SU-DHL-6 (cell line): ENCODE measurements around the gene PRDM10.

Source experiments
- CTCF ChIP-seq: fragments of 200-600 bp; sonication (generic); IDR thresholded peaks from one replicate; pipeline ENCODE4 v1.5.1; 2017; ENCODE audit warnings: antibody characterized with exemption, mild to moderate bottlenecking, low read length, moderate library complexity; ENCODE audit not compliant: insufficient read depth, poor library complexity, severe bottlenecking
- EZH2phosphoT487 ChIP-seq: fragments of 200-600 bp; sonication (generic), shearing (Covaris generic); conservative IDR thresholded peaks from 2 replicates; pipeline ENCODE4 v1.6.1; 2018; ENCODE audit warnings: mild to moderate bottlenecking, antibody characterized with exemption, low read length, moderate library complexity, mixed read lengths

- no peak for TF ChIP-seq CTCF
- TF ChIP-seq EZH2phosphoT487: no peak
These were observed 27.1 kb downstream of the PRDM10 start for GRCh38 chr11:129975543-129975942.
